GM12872 (cell line): Measurements from ENCODE around the gene NAA25.

ENCODE experiments used
- CTCF ChIP-seq: IDR thresholded peaks from 3 replicates; pipeline ENCODE4 v1.5.1; 2011; ENCODE audit warnings: low read depth, mild to moderate bottlenecking, low read length, moderate library complexity; ENCODE audit not compliant: insufficient read depth

Gene NAA25

GRCh38 chr12:112007945-112008344 lies 100.6 kb downstream of the NAA25 start:
- TF ChIP-seq CTCF, result no peak

GRCh38 chr12:112005419-112006395 lies 102.9 kb downstream of the NAA25 start:
- TF ChIP-seq CTCF, result no peak

GRCh38 chr12:112004041-112004440 lies 104.5 kb downstream of the NAA25 start:
- no peak for TF ChIP-seq CTCF

- no peak for TF ChIP-seq CTCF
Observed at GRCh38 chr12:112001576-112001975, 107.0 kb downstream of the NAA25 start.

GRCh38 chr12:112000820-112001219 lies 107.8 kb downstream of the NAA25 start:
- TF ChIP-seq CTCF, result no peak

GRCh38 chr12:111998015-111998414 lies 110.6 kb downstream of the NAA25 start:
- TF ChIP-seq CTCF, result no peak

GRCh38 chr12:111997300-111997699 lies 111.3 kb downstream of the NAA25 start:
- no peak for TF ChIP-seq CTCF
